Activated CD8-positive, alpha-beta memory T cell treated with anti-CD3 and anti-CD28 coated beads, Interleukin-2, amount 50 U/mL, for 48 hours (primary cell): ENCODE measurements around the gene CGB3.
A peak's percentile ranks its signal among the peaks of the same experiment; 100 is the strongest.
"Not testable (repeated sequence)": the region's sequence is repeated elsewhere in the genome, so short reads cannot be mapped to it uniquely, and the experiment has no call there.

Experiments used
- DNase-seq: peaks from one replicate; pipeline ENCODE4 v3.0.0-alpha.2; 2020

Gene CGB3

GRCh38 chr19:49042177-49042576 lies 18.0 kb upstream of the CGB3 start:
- DNase-seq: no peak

- not testable (repeated sequence) for DNase-seq
Observed at GRCh38 chr19:49039736-49040135, 15.6 kb upstream of the CGB3 start.

- DNase-seq: not testable (repeated sequence)
Observed at GRCh38 chr19:49038557-49039276, 14.6 kb upstream of the CGB3 start.

- DNase-seq: not testable (repeated sequence)
Observed at GRCh38 chr19:49038111-49038510, 14.0 kb upstream of the CGB3 start.

- peak; percentile 83 for DNase-seq
Observed at GRCh38 chr19:49036815-49037214, 12.7 kb upstream of the CGB3 start, which contains the start of gene CGB1. Gene CGB1 (minus strand): TSS chr19:49036895. CDS start chr19:49036711, 184 bp downstream.

GRCh38 chr19:49031642-49032301 lies 7.6 kb upstream of the CGB3 start, which contains the start of gene CGB2:
Gene CGB2 (plus strand): TSS chr19:49031890. CDS start chr19:49032096, 206 bp downstream.
- peak; percentile 93 for DNase-seq

GRCh38 chr19:49030323-49030722 lies 6.2 kb upstream of the CGB3 start:
- DNase-seq: not testable (repeated sequence)

GRCh38 chr19:49029749-49030148 lies 5.6 kb upstream of the CGB3 start:
- not testable (repeated sequence) for DNase-seq

- DNase-seq: not testable (repeated sequence)
Observed at GRCh38 chr19:49028686-49029085, 4.6 kb upstream of the CGB3 start.

GRCh38 chr19:49025599-49025998 lies 1.5 kb upstream of the CGB3 start:
- not testable (repeated sequence) for DNase-seq

GRCh38 chr19:49025088-49025487 lies 955 bp upstream of the CGB3 start:
- DNase-seq: not testable (repeated sequence)

GRCh38 chr19:49022116-49022515 lies 2.0 kb downstream of the CGB3 start:
- DNase-seq: no peak

GRCh38 chr19:49020931-49021895 lies 2.9 kb downstream of the CGB3 start:
- no peak for DNase-seq

- no peak for DNase-seq
Observed at GRCh38 chr19:49020342-49020741, 3.8 kb downstream of the CGB3 start.

- peak; percentile 85 for DNase-seq
Observed at GRCh38 chr19:49019242-49019932, 4.7 kb downstream of the CGB3 start.

GRCh38 chr19:49018388-49019241 lies 5.5 kb downstream of the CGB3 start:
- peak; percentile 67 for DNase-seq

GRCh38 chr19:49017666-49018351 lies 6.3 kb downstream of the CGB3 start:
- peak; percentile 84 for DNase-seq

- no peak for DNase-seq
Observed at GRCh38 chr19:49017041-49017665, 7.0 kb downstream of the CGB3 start, which contains the start of gene LHB. Gene LHB (minus strand): TSS chr19:49017091. CDS start chr19:49017081, 10 bp downstream.

- DNase-seq: no peak
Observed at GRCh38 chr19:49016067-49016839, 7.9 kb downstream of the CGB3 start.
